ENCODE results near the gene TASOR2. TPM values are rescaled to one million over a fixed set of nuclear protein-coding genes. Genes with fewer than 3 reads are reported as not detected.

The TASOR2 gene
- total and polyA plus RNA-seq, 2 donors (not counting 3 experiments of a cell fraction or from before 2014, with no cell fraction given), result 13.6 to 49.9 TPM

- dilution Hi-C loops (cut with MboI; ENCODE audit: extremely low pct_ligation_motif_present, low sequenced_read_pairs), result no loop called here
- FAIRE-seq (no peak), DNase-seq (ENCODE audit: low read depth, low spot score) (peak; percentile 9)
- no peak overlapping the region for H3K4me3 ChIP-seq (replicated peaks in 1 of 3; ENCODE audit: insufficient read depth in 1 of 3, low read depth in 1 of 3, low read length in 3 of 3)
- peaks cover 57% of the 10 kb centered on the region for H3K79me2 ChIP-seq (ENCODE audit: control insufficient read depth, insufficient read depth, low read length)
- H3K4me2 ChIP-seq (ENCODE audit: insufficient read depth, low read length), result no peak overlapping the region
- H3K9ac ChIP-seq (replicated peaks; ENCODE audit: extremely low read depth, insufficient read depth, low read length), result no peak overlapping the region
- H3K27ac ChIP-seq (ENCODE audit: insufficient read depth, low read depth, low read length), result no peak overlapping the region
- TF ChIP-seq GATA2 (IDR thresholded peaks at IDR 0.05; ENCODE audit: insufficient read depth, insufficient read length, low read depth, low read length) (no peak), JUN (IDR thresholded peaks at IDR 0.05; ENCODE audit: borderline replicate concordance, insufficient read depth, insufficient read length, low read depth) (no peak), EZH2 (IDR thresholded peaks at IDR 0.05; ENCODE audit: borderline replicate concordance, low read depth, low read length, severe bottlenecking) (no peak), MYC (IDR thresholded peaks at IDR 0.05; ENCODE audit: low read depth, low read length) (no peak), POLR2A (IDR thresholded peaks at IDR 0.05; ENCODE audit: low read depth, low read length) (no peak), POLR2AphosphoS5 (IDR thresholded peaks at IDR 0.05; ENCODE audit: insufficient read depth, low read depth, low read length) (no peak), MAX (IDR thresholded peaks at IDR 0.05; ENCODE audit: insufficient read depth, insufficient read length) (no peak), FOS (IDR thresholded peaks at IDR 0.05; ENCODE audit: borderline replicate concordance, insufficient read depth, low read length) (no peak), CTCF (IDR thresholded peaks at IDR 0.05; ENCODE audit: extremely low read depth in 1 of 2, insufficient read depth in 1 of 2, low read depth in 1 of 2, low read length in 2 of 2) (no peak)
- intact Hi-C loops (cut with micrococcal nuclease), result no loop called here
- ChIA-PET POLR2A (no interaction called here), CTCF (interaction anchor here (1.0 kb wide), 1 partner anchor 82 kb away, joined by 3 read pairs; no protein-coding TSS in a partner anchor)
- H3K9me1 ChIP-seq (replicated peaks; ENCODE audit: control insufficient read depth, extremely low read depth, insufficient read depth, low read length), result no peaks in the 10 kb centered on the region
- H3K27me3 ChIP-seq (ENCODE audit: control insufficient read depth in 2 of 2, insufficient read depth in 2 of 2, low read length in 2 of 2), result no peaks in the 10 kb centered on the region
- no peak overlapping the region for H2AFZ ChIP-seq (ENCODE audit: low read depth, low read length)
- no peaks in the 10 kb centered on the region for H3K4me1 ChIP-seq (ENCODE audit: control insufficient read depth, extremely low read depth, insufficient read depth, low read length)
- no peaks in the 10 kb centered on the region for H3K36me3 ChIP-seq (ENCODE audit: control insufficient read depth in 2 of 2, extremely low read depth in 1 of 2, insufficient read depth in 2 of 2, low read length in 2 of 2)
- no peaks in the 10 kb centered on the region for H3K9me3 ChIP-seq (replicated peaks; ENCODE audit: control insufficient read depth, insufficient read depth, low read length)
- no TSS peak for BruUV-seq (replicated peaks)
- no peaks in the 10 kb centered on the region for H4K20me1 ChIP-seq (replicated peaks; ENCODE audit: control insufficient read depth, extremely low read depth, insufficient read depth, low read length)
These were observed 27.0 kb downstream of the TASOR2 start for GRCh38 chr10:5711642-5712041.
